WTC11 (cell line): Measurements from ENCODE around the gene MEGF6. TPM values are rescaled to one million over a fixed set of nuclear protein-coding genes. Genes with fewer than 3 reads are reported as not detected.

Experiments used
- ATAC-seq: fragments of 200-7000 bp; cut with Tn5 transposase; 2 replicates; pipeline ENCODE4 v1.10.0; 2021; ENCODE audit warnings: mild to moderate bottlenecking, moderate library complexity
- CTCF ChIA-PET: fragments of 300-600 bp; sonication (Branson Sonifier 250); formaldehyde crosslinking; loops from one replicate; lab custom pipeline; 2021; ENCODE audit warnings: antibody characterized with exemption; lab: Charles Lee
- POLR2A ChIA-PET: fragments of 350-600 bp; sonication (Branson Sonifier 250); formaldehyde crosslinking; loops from one replicate; lab custom pipeline; 2021; ENCODE audit warnings: antibody characterized with exemption; lab: Charles Lee
- DNase-seq: peaks from one replicate; pipeline ENCODE4 v3.0.0; 2021; ENCODE audit warnings: low spot score
- H3K27ac Mint-ChIP-seq: 2 replicates; pipeline ENCODE4 v1.8.0; 2021; ENCODE audit warnings: mixed read lengths
- H3K27me3 Mint-ChIP-seq: 2 replicates; pipeline ENCODE4 v1.8.0; 2021; ENCODE audit warnings: low read depth, mild to moderate bottlenecking, moderate library complexity, mixed read lengths
- H3K36me3 Mint-ChIP-seq: 2 replicates; pipeline ENCODE4 v1.8.0; 2021; ENCODE audit warnings: mixed read lengths
- H3K4me1 Mint-ChIP-seq: 2 replicates; pipeline ENCODE4 v1.8.0; 2022; ENCODE audit warnings: mixed read lengths
- H3K4me3 Mint-ChIP-seq: 2 replicates; pipeline ENCODE4 v1.8.0; 2021; ENCODE audit warnings: mild to moderate bottlenecking, moderate library complexity, mixed read lengths
- H3K9me3 Mint-ChIP-seq: 2 replicates; pipeline ENCODE4 v1.8.0; 2021; ENCODE audit warnings: mixed read lengths
- AFF4 ChIP-seq: sonication (generic); formaldehyde crosslinking; IDR thresholded peaks from 2 replicates; pipeline ENCODE4 v1.8.1; 2023; ENCODE audit warnings: mild to moderate bottlenecking, missing genetic modification reagents, borderline replicate concordance
- AR ChIP-seq: fragments of 250-450 bp; sonication (Bioruptor Pico); IDR thresholded peaks from 2 replicates; pipeline ENCODE4 v1.9.0; 2021; ENCODE audit warnings: mild to moderate bottlenecking
- ATF2 ChIP-seq: sonication (generic); formaldehyde crosslinking; IDR thresholded peaks from 2 replicates; pipeline ENCODE4 v1.8.1; 2022; ENCODE audit warnings: low read depth, missing genetic modification reagents, borderline replicate concordance
- HMGA2 ChIP-seq: fragments of 250-450 bp; sonication (Bioruptor Pico); IDR thresholded peaks from 2 replicates; pipeline ENCODE4 v1.4.0; 2021; ENCODE audit warnings: mild to moderate bottlenecking, moderate library complexity
- KAT7 ChIP-seq: sonication (generic); formaldehyde crosslinking; IDR thresholded peaks from 2 replicates; pipeline ENCODE4 v1.8.1; 2023; ENCODE audit warnings: missing genetic modification reagents, mild to moderate bottlenecking, borderline replicate concordance
- MXD4 ChIP-seq: fragments of 250-450 bp; sonication (Bioruptor Pico); IDR thresholded peaks from 2 replicates; pipeline ENCODE4 v1.8.0; 2021; ENCODE audit warnings: mild to moderate bottlenecking, moderate library complexity, borderline replicate concordance
- OVOL2 ChIP-seq: fragments of 250-450 bp; sonication (Bioruptor Pico); IDR thresholded peaks from 2 replicates; pipeline ENCODE4 v1.9.0; 2021; ENCODE audit warnings: mild to moderate bottlenecking, borderline replicate concordance
- ZBTB43 ChIP-seq: sonication (generic); formaldehyde crosslinking; IDR thresholded peaks from 2 replicates; pipeline ENCODE4 v1.8.1; 2023; ENCODE audit warnings: mild to moderate bottlenecking, missing genetic modification reagents
- ZNF281 ChIP-seq: sonication (generic); formaldehyde crosslinking; IDR thresholded peaks from 2 replicates; pipeline ENCODE4 v1.8.0; 2023; ENCODE audit warnings: mild to moderate bottlenecking, missing genetic modification reagents
- ZNF532 ChIP-seq: fragments of 250-450 bp; sonication (Bioruptor Pico); IDR thresholded peaks from 2 replicates; pipeline ENCODE4 v1.9.0; 2021; ENCODE audit warnings: mild to moderate bottlenecking, borderline replicate concordance
- total RNA-seq: library from RNA; stranded (reverse); gene quantifications from 3 replicates; pipeline ENCODE4 v1.2.3, GENCODE V29; 2021

Gene MEGF6
- total RNA-seq, 1 experiment from 2014 or later: 24.9 TPM

- Mint-ChIP-seq H3K27me3 (peaks cover 24% of the 10 kb centered on the region), H3K4me3 (no peak overlapping the region), H3K36me3 (no peaks in the 10 kb centered on the region), H3K9me3 (no peaks in the 10 kb centered on the region), H3K27ac (no peak overlapping the region), H3K4me1 (peaks cover 34% of the 10 kb centered on the region)
- TF ChIP-seq AR (no peak), AFF4 (CRISPR knock-in tag) (no peak), KAT7 (no peak), ZNF281 (no peak), ZNF532 (CRISPR knock-in tag) (no peak), ZBTB43 (CRISPR knock-in tag) (no peak), OVOL2 (CRISPR knock-in tag) (no peak), ATF2 (CRISPR knock-in tag) (no peak), HMGA2 (no peak), MXD4 (CRISPR knock-in tag) (no peak)
- ChIA-PET CTCF (interaction anchor here (1.2 to 1.7 kb wide), 3 partner anchors 126 to 164 kb away, joined by 3 to 9 read pairs (median 7); no protein-coding TSS in a partner anchor), POLR2A (no interaction called here)
- DNase-seq (no peak), ATAC-seq (no peak)
Measured at GRCh38 chr1:3616861-3617260, 5.6 kb upstream of the MEGF6 start.
